NCI-H1048 (cell line): ENCODE measurements around the gene NRXN2.
"Not testable (repeated sequence)": the region's sequence is repeated elsewhere in the genome, so short reads cannot be mapped to it uniquely, and the experiment has no call there.

Source experiments
- DNase-seq: peaks from one replicate; lab custom pipeline; 2025; lab: John Stamatoyannopoulos, UW

NRXN2 gene

GRCh38 chr11:64563966-64564365 lies 159.0 kb downstream of the NRXN2 start:
- DNase-seq: no peak

- DNase-seq: no peak
These were observed 160.2 kb downstream of the NRXN2 start for GRCh38 chr11:64562723-64563351.

GRCh38 chr11:64561984-64562722 lies 160.8 kb downstream of the NRXN2 start:
- DNase-seq: no peak

- not testable (repeated sequence) for DNase-seq
These were observed 161.6 kb downstream of the NRXN2 start for GRCh38 chr11:64561429-64561828.

GRCh38 chr11:64560941-64561340 lies 162.1 kb downstream of the NRXN2 start:
- no peak for DNase-seq

GRCh38 chr11:64560139-64560771 lies 162.7 kb downstream of the NRXN2 start:
- no peak for DNase-seq

GRCh38 chr11:64559351-64560138 lies 163.5 kb downstream of the NRXN2 start:
- DNase-seq: no peak

GRCh38 chr11:64558869-64559268 lies 164.1 kb downstream of the NRXN2 start:
- DNase-seq: no peak

GRCh38 chr11:64558065-64558745 lies 164.8 kb downstream of the NRXN2 start:
- no peak for DNase-seq

GRCh38 chr11:64556721-64557250 lies 166.2 kb downstream of the NRXN2 start:
- no peak for DNase-seq
